GM18505 (cell line): ENCODE data around the gene ZNF428.
"Not testable (repeated sequence)": the region's sequence is repeated elsewhere in the genome, so short reads cannot be mapped to it uniquely, and the experiment has no call there.

Experiments
- ATAC-seq: cut with Tn5 transposase; IDR thresholded peaks from one replicate; pipeline ENCODE4 v1.9.1; 2021; ENCODE audit not compliant: unreplicated experiment
- POLR2A ChIP-seq: IDR thresholded peaks from 4 replicates; pipeline ENCODE4 v1.6.1; 2011; ENCODE audit warnings: borderline replicate concordance; ENCODE audit not compliant: insufficient read depth, insufficient read length; ENCODE audit errors: extremely low read depth

ZNF428 gene, protein sequence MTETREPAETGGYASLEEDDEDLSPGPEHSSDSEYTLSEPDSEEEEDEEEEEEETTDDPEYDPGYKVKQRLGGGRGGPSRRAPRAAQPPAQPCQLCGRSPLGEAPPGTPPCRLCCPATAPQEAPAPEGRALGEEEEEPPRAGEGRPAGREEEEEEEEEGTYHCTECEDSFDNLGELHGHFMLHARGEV

DNA sequence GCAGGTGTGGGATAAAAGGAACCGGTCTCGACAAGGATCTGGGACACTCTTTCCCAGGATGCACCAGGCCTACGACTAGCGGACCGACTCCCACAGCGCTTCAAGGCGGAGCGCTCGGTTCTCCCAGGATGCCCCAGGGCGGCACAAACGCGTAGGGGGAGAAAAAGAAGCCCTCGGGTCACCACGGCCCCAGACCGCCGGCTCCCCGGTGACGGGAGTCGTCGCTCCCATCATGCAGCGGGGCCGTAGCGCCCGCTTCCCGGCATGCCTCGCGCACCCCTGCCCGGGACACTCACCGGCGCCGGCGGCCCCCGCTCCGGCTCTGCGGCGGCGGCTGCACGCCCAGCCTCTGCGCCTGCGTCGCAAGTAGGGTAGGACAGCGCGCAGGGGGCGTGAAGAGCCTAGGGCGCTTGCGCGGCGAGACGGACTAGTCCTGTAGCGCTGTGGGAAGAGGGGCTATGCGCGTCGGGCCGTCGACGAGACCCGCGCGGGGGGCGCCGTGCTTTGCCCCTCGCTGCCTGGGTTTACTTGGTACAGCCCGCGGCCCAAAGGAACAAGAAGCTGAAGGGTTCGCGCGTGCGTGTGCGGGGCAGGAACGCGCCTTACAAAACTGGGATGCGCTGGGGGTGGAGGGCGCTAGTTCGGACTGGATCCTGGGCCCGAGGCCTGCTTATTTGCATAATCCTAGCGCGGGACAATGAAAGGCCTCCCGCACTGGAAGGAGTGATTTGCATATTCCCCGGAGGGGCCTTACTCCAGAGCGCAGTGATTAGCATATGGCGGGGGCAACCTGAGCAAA is at the start of gene ZNF428:
Gene ZNF428 (minus strand): TSS at position 368 of the 799 bp plus-strand sequence. CDS start 5,325 bp downstream, outside the sequence.
- ATAC-seq, result peak; percentile 78

DNA sequence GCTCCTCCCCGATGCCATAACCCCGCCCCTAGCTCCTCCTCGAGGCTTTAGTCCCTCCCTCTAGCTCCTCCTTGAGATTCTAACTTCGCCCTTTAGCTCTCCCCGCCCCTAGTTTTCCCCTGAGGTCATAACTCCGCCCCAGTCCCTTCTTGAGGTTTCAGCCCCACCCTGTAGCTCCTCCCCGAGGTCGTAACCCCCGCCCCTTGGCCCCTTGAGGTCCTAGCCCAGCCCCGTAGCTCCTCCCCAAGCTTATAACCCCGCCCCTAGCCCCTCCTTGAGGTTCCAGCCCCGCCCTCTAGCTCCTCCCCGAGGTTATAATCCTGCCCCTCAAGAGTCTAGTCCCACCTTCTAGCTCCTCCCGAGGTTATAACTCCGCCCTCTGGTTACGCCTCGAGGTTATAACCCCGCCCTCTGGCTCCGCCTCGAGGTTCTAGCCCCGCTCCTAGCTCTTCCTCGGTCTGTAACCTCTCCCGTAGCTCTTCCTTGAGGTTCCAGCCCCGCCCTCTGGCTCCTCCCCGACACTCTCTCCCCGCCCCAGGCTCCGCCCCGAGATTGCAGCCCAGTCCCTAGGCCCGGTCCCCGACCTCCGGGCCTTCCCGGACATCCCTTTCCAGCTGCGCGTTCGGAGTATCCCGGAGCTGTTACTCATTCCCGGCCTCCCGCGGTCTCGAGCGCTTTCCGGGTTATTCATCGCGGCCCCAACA is 49.1 kb upstream of the ZNF428 start:
- TF ChIP-seq POLR2A, result peak; percentile 59
- peak; percentile 81 for ATAC-seq

More for the DNA sequence above, at the start of gene ZNF428:
- TF ChIP-seq POLR2A, result peak; percentile 87

DNA sequence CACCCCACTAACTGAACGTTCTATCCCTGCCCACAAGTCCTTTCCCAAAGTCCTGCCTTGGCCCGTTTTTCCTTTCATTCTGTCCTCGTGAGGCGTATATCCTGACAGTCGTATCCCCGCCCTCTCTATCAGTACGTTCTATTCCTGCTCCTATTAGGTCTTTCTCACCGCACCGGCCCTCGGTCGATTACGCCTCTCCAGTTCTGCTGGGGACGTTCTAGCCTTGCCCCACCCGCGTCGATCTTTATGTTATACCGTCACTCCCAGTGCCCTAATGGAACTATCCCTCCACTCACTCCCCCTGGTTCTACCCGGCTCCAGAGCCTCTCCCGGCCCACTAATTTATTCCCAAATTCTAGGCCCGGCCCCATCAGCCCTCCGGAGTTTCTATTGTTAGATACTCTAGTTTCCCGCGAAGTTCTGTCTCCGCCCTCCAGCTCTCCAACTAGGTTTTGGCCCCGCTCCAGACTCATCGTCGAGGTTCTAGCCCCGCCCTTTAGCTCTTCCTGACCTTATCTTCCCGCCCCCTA is 48.5 kb upstream of the ZNF428 start:
- ATAC-seq, result no peak
- TF ChIP-seq POLR2A, result no peak

DNA sequence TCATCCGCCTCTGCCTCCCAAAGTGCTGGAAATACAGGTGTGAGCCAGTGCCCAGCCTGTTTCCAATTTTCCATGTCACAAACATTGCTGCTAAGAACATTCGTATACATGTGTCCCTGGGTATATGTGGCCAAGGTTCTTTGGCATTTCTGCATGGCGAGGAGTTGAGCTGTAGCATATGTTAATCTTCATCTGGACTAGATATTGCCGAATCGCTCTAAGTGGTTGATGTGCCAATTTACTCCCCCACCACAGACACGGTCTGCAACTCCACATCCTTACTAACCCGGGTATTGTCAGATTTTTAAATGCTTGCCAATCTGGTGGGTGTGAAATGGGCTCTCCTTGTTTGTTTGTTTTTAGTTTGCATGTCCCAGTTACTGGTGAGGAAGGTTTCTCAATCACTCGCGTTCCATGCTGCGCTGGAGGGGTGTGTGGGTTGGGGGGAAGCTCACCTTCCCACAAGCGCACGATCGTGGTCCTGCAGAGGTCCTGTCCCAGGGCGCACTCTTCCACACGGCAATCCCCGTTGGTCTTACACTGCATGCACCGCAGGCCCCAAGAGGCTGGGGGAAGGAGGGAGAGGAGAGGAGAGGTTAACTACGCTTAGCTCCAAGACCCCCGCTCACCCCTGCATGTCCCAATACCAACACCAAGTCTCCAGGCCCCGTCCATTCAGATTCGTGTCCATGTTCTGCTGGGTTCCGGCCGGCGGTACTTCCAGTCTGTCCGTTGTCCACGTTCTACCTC is 47.9 kb upstream of the ZNF428 start:
- no peak for TF ChIP-seq POLR2A
- no peak for ATAC-seq

DNA sequence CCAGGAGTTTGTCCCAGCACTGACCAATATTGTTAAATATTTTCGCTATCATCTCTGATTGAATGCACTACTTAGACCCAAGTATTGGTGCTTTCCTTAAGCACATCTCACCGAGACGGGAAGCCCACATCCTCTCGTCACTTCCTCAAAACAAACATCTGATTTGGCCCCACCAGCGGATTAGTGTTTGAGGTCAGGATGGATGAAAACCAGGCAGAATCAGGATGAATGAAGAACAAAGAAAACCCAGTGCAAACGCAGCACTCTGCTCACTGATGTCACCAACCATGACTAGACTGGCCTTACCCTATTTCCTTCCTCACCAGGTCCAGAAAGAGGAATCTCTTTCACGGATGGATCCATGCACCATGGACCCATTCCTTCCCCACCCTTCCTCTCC is 44.6 kb upstream of the ZNF428 start:
- TF ChIP-seq POLR2A, result no peak
- no peak for ATAC-seq

DNA sequence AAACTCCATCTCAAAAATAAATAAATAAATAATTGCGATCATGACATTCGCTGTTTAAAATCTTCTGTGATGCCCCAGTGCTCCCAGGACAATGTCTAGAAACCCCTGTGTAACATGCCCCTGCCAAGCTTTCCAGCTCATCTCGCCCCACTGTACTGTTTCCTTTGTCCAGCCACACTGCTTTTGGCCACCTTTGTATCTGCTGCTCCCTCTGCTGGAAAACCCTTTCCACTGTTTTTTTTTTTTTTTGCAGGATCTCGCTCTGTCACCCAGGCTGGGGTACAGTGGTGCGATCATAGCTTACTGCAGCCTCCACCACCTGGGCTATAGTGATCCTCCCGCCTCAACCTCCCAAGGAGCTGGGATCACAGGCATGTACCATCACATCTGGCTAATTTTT is 43.1 kb upstream of the ZNF428 start:
- no peak for TF ChIP-seq POLR2A

DNA sequence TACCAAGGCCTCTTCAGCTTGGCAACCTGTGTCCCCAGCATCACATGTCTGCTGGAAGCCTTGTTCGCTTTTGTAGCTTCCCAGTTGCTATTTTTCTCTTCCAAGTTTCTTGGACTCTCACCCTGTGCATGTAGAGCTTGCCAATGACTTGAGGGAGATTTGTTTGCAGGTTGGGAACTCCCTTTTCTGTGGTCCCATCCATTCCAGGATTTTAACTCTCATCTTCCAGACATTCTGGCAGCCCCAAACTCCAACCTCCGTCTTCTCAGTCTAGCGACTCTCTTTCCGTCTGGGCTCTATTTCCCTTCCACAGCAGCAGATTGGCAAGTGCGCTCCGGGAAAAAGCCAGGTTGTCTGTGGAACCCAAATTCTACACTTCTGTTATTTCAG is 41.5 kb upstream of the ZNF428 start:
- no peak for TF ChIP-seq POLR2A

More for the DNA sequence above, 43.1 kb upstream of the ZNF428 start:
- no peak for ATAC-seq

DNA sequence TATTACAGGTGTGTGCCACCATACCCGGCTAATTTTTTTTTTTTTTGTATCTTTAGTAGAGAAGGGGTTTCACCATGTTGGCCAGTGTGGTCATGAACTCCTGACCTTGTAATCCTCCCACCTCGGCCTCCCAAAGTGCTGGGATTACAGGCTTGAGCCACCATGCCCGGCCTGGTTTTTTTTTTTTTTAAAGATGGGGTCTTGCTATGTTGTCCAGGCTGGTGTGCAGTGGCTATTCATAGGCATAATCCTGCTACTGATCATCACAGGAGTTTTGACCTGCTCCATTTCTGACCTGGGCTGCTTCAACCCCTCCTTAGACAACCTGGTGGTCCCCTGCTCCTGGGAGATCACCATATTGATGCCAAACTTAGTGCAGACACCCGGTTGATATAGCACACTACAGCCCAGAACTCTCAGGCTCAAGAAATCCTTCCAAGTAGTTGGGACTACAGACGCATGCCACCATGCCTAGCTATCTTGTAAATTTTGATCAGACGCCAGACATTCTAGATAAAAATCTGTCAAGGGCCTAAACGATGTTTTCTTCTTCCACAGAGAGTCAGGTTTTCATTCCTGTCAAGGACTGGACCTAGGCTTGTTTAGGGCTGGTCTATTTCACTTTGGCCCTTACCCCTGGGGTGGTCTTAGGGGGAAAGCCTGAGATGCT is 41.0 kb upstream of the ZNF428 start:
- ATAC-seq, result no peak
- no peak for TF ChIP-seq POLR2A

More for the DNA sequence above, 41.5 kb upstream of the ZNF428 start:
- no peak for ATAC-seq

DNA sequence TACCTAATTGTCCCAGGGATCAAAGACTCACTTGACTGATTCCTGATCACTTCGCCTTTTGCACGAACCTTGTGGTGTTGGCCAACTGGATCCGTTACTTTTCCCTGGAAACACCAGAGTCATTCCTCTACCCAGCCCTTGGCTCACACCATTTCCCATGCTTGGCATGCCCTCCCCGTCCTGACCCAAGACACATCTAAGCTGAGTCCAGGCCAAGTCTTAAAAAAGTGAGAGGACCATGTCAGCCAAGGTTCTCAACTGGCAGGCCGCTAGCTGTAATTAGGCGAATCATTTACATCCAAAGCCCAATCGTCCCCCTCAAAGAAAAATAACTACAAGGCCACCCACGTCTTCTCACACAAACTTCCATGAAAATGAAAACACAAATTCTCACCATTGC is 39.1 kb upstream of the ZNF428 start:
- no peak for ATAC-seq
- TF ChIP-seq POLR2A, result no peak

DNA sequence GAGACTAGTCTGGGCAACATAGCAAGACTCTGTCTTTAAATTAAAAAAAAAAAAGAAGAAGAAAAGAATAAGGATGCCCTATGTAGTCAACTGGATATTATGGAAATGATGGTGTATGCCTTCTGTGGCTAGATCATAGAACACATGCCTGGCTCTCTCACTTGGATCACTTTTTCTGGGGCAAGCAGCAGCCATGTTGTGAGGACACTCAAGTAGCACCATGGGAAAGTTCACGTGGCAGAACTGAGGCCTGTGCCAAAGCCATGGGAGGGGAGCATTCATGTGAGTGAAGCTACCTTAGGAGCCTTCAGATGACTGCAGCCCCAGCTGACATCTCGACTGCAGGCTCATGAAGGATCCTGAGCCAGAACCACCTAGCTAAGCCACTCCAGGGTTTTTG is 38.6 kb upstream of the ZNF428 start:
- no peak for TF ChIP-seq POLR2A
- no peak for ATAC-seq

DNA sequence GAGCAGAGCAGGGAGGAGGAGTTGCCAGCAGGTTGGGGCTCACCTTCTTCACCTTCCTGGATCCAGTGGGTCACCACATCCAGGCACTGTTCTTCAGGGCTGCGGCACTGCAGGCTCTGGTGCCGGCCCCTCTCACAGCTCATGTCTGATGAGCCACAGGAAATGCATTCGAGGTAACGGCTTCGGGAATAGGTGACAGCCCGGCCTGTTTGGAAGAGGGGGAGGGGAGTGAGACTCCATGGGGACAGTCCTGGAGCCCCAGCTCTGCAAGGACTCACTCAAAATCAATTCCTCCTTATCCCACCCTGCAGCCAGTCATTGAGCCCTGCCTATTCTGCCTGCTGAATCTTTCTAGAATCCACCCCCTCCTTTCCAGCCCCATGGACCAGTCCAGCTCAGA is 37.0 kb upstream of the ZNF428 start:
- no peak for TF ChIP-seq POLR2A

DNA sequence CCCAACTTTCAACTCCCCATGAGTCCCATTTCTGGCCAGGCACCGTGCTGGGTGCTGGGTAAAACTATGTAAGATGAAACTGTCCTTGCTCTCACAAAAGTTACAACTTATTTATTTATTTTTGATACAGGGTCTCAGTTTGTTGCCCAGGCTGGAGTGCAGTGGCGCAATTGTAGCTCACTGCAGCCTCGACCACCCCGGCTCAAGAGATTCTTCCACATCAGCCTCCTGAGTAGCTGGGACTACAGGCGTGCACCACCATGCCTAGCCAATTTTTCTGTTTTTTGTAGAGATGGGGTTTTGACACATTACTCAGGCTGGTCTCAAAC is 33.1 kb upstream of the ZNF428 start:
- no peak for ATAC-seq
- TF ChIP-seq POLR2A, result no peak

More for the DNA sequence above, 37.0 kb upstream of the ZNF428 start:
- ATAC-seq, result no peak

DNA sequence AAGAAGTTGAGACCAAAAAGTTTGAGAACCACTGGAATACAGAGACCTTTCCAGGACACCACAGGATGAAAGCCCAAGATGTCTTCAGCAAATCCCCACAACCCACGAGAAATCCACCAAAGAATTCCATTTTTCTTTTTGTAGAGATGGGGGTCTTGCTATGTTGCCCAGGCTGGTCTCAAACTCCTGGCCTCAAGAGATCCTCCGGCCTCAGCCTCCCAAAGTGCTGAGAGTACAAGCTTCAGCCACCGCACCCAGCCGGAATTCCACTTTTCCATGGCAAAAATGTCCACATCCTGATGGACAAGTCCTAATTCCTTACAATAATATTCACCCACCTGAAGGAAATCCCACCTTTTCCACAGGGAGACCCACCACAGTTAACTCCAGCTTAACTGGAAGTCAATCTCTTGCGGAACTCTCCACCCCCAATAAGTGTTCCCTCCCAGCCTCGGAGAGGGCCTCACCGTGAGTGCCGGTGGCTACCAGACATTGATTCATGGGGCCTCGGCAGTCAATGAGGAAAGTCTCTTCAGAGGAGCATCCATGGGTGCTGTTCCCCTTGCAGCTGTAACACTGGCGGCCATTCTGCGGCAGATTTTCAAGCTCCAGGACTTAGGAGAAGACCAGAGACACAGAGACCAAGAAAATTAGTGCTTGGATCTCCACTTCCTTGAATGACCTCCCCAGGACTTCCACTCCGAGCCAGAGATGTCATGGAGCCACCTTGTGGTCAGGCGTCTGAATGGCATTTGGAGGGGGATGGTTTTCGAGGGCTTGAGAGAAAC is 32.5 kb upstream of the ZNF428 start:
- ATAC-seq, result no peak
- no peak for TF ChIP-seq POLR2A

DNA sequence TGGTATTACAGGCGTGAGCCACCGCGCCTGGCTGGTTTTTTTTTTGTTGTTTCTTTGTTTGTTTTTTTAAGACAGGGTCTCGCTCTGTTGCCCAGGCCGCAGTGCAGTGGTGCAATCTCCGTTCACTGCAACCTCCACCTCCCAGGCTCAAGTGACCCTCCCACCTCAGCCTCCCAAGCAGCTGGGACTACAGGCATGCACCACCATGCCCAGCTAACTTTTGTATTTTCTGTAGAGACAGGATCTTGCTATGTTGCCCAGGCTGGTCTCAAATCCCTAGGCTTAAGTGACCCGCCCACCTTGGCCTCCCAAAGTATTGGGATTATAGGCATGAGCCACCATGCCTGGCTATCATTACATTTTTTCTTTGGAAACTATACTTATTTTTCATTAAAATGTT is 30.8 kb upstream of the ZNF428 start:
- ATAC-seq, result not testable (repeated sequence)
